Neural cell (in vitro differentiated cells): ENCODE measurements around the gene SNX33. TPM values are rescaled to one million over a fixed set of nuclear protein-coding genes. Genes with fewer than 3 reads are reported as not detected.

ENCODE experiments used
- H2AFZ ChIP-seq: fragments of 200-600, 300-800 bp; sonication (generic), shearing (Covaris generic); 2 replicates; pipeline ENCODE4 v1.6.0; 2014; ENCODE audit warnings: low read depth, mild to moderate bottlenecking, antibody characterized with exemption, low read length, moderate library complexity
- H3F3A ChIP-seq: fragments of 200-600 bp; shearing (Covaris generic); 2 replicates; pipeline ENCODE4 v1.6.1; 2016; ENCODE audit warnings: mild to moderate bottlenecking, moderate library complexity, mixed read lengths, antibody characterized with exemption, low read length; ENCODE audit not compliant: insufficient read depth, poor library complexity, severe bottlenecking
- H3K27ac ChIP-seq: fragments of 200-600, 300-800 bp; sonication (generic), shearing (Covaris generic); 2 replicates; pipeline ENCODE4 v1.5.1; 2014; ENCODE audit warnings: mild to moderate bottlenecking, low read length, moderate library complexity
- H3K27me3 ChIP-seq: fragments of 300-800, 200-600 bp; sonication (generic), shearing (Covaris generic); 2 replicates; pipeline ENCODE4 v1.6.0; 2014; ENCODE audit warnings: mild to moderate bottlenecking, low read depth, low read length, moderate library complexity; ENCODE audit not compliant: insufficient read depth
- H3K36me3 ChIP-seq: fragments of 300-800, 200-600 bp; sonication (generic), shearing (Covaris generic); 2 replicates; pipeline ENCODE4 v1.5.1; 2014; ENCODE audit warnings: mild to moderate bottlenecking, antibody characterized with exemption, low read length, moderate library complexity; ENCODE audit not compliant: insufficient read depth
- H3K4me2 ChIP-seq: fragments of 300-800, 200-600 bp; sonication (generic), shearing (Covaris generic); 2 replicates; pipeline ENCODE4 v1.6.0; 2014; ENCODE audit warnings: mild to moderate bottlenecking, low read length
- H3K4me3 ChIP-seq: fragments of 300-800, 200-600 bp; sonication (generic), shearing (Covaris generic); 2 replicates; pipeline ENCODE4 v1.5.1; 2014; ENCODE audit warnings: mild to moderate bottlenecking, low read length, moderate library complexity
- H3K79me2 ChIP-seq: fragments of 200-600 bp; shearing (Covaris generic); replicated peaks from 2 replicates; pipeline ENCODE4 v1.6.0; 2014; ENCODE audit warnings: mild to moderate bottlenecking, low read length, moderate library complexity; ENCODE audit not compliant: insufficient read depth
- H3K9ac ChIP-seq: fragments of 300-800, 200-600 bp; sonication (generic), shearing (Covaris generic); 2 replicates; pipeline ENCODE4 v1.6.1; 2016; ENCODE audit warnings: mild to moderate bottlenecking, low read length, mixed read lengths
- H3K9me2 ChIP-seq: fragments of 200-600 bp; shearing (Covaris generic); 2 replicates; pipeline ENCODE4 v1.6.1; 2016; ENCODE audit warnings: mild to moderate bottlenecking, low read length, mixed read lengths; ENCODE audit not compliant: insufficient read depth
- H3K9me3 ChIP-seq: fragments of 200-600, 300-800 bp; sonication (generic), shearing (Covaris generic); 2 replicates; pipeline ENCODE4 v1.6.1; 2016; ENCODE audit warnings: mild to moderate bottlenecking, mixed run types, low read length, moderate library complexity, mixed read lengths
- H4K20me1 ChIP-seq: fragments of 200-600 bp; shearing (Covaris generic); 2 replicates; pipeline ENCODE4 v1.6.1; 2016; ENCODE audit warnings: mild to moderate bottlenecking, mixed run types; ENCODE audit not compliant: insufficient read depth
- CTCF ChIP-seq: fragments of 450-650 bp; IDR thresholded peaks from 2 replicates; pipeline ENCODE4 v1.5.1; 2014; ENCODE audit warnings: antibody characterized with exemption, mild to moderate bottlenecking, moderate library complexity; ENCODE audit not compliant: poor library complexity, severe bottlenecking
- EP300 ChIP-seq: fragments of 450-650 bp; conservative IDR thresholded peaks from 2 replicates; pipeline ENCODE4 v1.6.1; 2014; ENCODE audit warnings: antibody characterized with exemption, mild to moderate bottlenecking, moderate library complexity; ENCODE audit not compliant: poor library complexity, severe bottlenecking
- EZH2 ChIP-seq: fragments of 200-600, 300-800 bp; shearing (Covaris generic), sonication (generic); IDR thresholded peaks from 2 replicates; pipeline ENCODE4 v1.6.1; 2014; ENCODE audit warnings: antibody characterized with exemption, low read length, borderline replicate concordance, mild to moderate bottlenecking; ENCODE audit not compliant: insufficient read depth, poor library complexity, severe bottlenecking
- MXI1 ChIP-seq: fragments of 450-650 bp; conservative IDR thresholded peaks from 2 replicates; pipeline ENCODE4 v1.6.1; 2014; ENCODE audit warnings: antibody characterized with exemption, mild to moderate bottlenecking; ENCODE audit not compliant: poor library complexity, severe bottlenecking
- POLR2AphosphoS5 ChIP-seq: IDR thresholded peaks from 2 replicates; pipeline ENCODE4 v1.6.1; 2012
- RAD21 ChIP-seq: fragments of 450-650 bp; conservative IDR thresholded peaks from 2 replicates; pipeline ENCODE4 v1.6.1; 2014; ENCODE audit warnings: antibody characterized with exemption, mild to moderate bottlenecking, moderate library complexity
- REST ChIP-seq: IDR thresholded peaks from 2 replicates; pipeline ENCODE4 v1.6.1; 2012; ENCODE audit warnings: borderline replicate concordance
- SMC3 ChIP-seq: fragments of 450-650 bp; conservative IDR thresholded peaks from 2 replicates; pipeline ENCODE4 v1.6.1; 2014; ENCODE audit warnings: antibody characterized with exemption, mild to moderate bottlenecking, moderate library complexity; ENCODE audit not compliant: poor library complexity
- TAF1 ChIP-seq: IDR thresholded peaks from 2 replicates; pipeline ENCODE4 v1.6.1; 2012; ENCODE audit warnings: low read depth
- polyA plus RNA-seq: library from polyadenylated mRNA; depleted of rRNA; stranded (reverse); fragments of >200 nt; gene quantifications from 2 replicates; pipeline ENCODE4 v1.2.3, GENCODE V29; 2014

The SNX33 gene
- polyA plus RNA-seq, 1 donor from 2014 or later, result 0.14 TPM

- H3K79me2 ChIP-seq, result no peaks in the 10 kb centered on the region
- no peaks in the 10 kb centered on the region for H3K36me3 ChIP-seq
- H3K4me2 ChIP-seq, result no peak overlapping the region
- no peaks in the 10 kb centered on the region for H3K9me3 ChIP-seq
- H2AFZ ChIP-seq, result no peak overlapping the region
- H3K9ac ChIP-seq, result no peak overlapping the region
- TF ChIP-seq CTCF (no peak), EP300 (no peak), EZH2 (no peak), POLR2AphosphoS5 (no peak), TAF1 (no peak), SMC3 (no peak), RAD21 (no peak), REST (no peak), MXI1 (no peak)
- H3K9me2 ChIP-seq, result no peaks in the 10 kb centered on the region
- H3K4me3 ChIP-seq, result no peak overlapping the region
- no peak overlapping the region for H3K27ac ChIP-seq
- H3K27me3 ChIP-seq, result no peaks in the 10 kb centered on the region
- H4K20me1 ChIP-seq, result no peaks in the 10 kb centered on the region
- no peaks in the 10 kb centered on the region for H3F3A ChIP-seq
Observed at GRCh38 chr15:75680007-75680789, 32.5 kb downstream of the SNX33 start.

- Histone ChIP-seq H3K9me3 (no peaks in the 10 kb centered on the region), H3K27ac (no peak overlapping the region), H4K20me1 (no peaks in the 10 kb centered on the region), H3K9me2 (no peaks in the 10 kb centered on the region), H3K4me2 (no peak overlapping the region), H3K27me3 (no peaks in the 10 kb centered on the region), H3K9ac (no peak overlapping the region), H2AFZ (no peak overlapping the region), H3K36me3 (no peaks in the 10 kb centered on the region), H3K79me2 (no peaks in the 10 kb centered on the region), H3F3A (no peaks in the 10 kb centered on the region), H3K4me3 (no peak overlapping the region)
- no peak for TF ChIP-seq MXI1
- TF ChIP-seq REST, result no peak
- no peak for TF ChIP-seq TAF1
- no peak for TF ChIP-seq EP300
- TF ChIP-seq EZH2, result no peak
- no peak for TF ChIP-seq CTCF
- no peak for TF ChIP-seq SMC3
- TF ChIP-seq RAD21, result no peak
- TF ChIP-seq POLR2AphosphoS5, result no peak
Observed at GRCh38 chr15:75682181-75683135, 34.7 kb downstream of the SNX33 start.
